ENCODE measurements around the gene STX8.

STX8 gene

DNA sequence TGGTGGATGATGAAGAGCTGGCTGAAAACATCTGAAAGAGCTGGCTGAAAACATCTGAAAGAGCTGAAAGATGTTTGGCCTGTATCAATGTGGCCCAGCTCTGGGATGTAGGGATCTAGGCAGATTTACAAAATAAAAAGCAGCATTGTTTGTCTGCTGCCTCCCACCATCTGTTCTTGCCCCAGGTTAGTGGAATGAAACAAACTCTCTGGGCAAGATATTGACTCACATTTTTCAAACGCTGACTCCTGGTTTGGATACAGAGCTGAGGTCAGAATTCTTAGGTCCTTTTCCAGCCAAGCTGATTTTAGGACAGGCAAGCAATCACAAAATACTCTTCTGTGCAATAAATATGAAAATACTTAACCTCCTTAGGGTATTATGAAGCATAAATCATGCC, 139.0 kb downstream of the STX8 start:
- ATAC-seq = no peak
- no peak for TF ChIP-seq PPARA (CRISPR knock-in tag; IDR thresholded peaks at IDR 0.05; ENCODE audit: borderline replicate concordance)
- TF ChIP-seq, protein P1, sequence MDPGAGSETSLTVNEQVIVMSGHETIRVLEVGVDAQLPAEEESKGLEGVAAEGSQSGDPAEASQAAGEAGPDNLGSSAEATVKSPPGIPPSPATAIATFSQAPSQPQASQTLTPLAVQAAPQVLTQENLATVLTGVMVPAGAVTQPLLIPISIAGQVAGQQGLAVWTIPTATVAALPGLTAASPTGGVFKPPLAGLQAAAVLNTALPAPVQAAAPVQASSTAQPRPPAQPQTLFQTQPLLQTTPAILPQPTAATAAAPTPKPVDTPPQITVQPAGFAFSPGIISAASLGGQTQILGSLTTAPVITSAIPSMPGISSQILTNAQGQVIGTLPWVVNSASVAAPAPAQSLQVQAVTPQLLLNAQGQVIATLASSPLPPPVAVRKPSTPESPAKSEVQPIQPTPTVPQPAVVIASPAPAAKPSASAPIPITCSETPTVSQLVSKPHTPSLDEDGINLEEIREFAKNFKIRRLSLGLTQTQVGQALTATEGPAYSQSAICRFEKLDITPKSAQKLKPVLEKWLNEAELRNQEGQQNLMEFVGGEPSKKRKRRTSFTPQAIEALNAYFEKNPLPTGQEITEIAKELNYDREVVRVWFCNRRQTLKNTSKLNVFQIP (CRISPR knock-in tag; IDR thresholded peaks at IDR 0.05; ENCODE audit: borderline replicate concordance, low read depth) = no peak
- TF ChIP-seq ZFP30 (CRISPR knock-in tag; IDR thresholded peaks at IDR 0.05) = no peak
- TF ChIP-seq CSDC2 (CRISPR knock-in tag; IDR thresholded peaks at IDR 0.05) = no peak
- no peak for TF ChIP-seq SNAI2 (CRISPR knock-in tag; IDR thresholded peaks at IDR 0.05)
- no peak for TF ChIP-seq ZNF8 (CRISPR knock-in tag; IDR thresholded peaks at IDR 0.05)
- no peak for TF ChIP-seq ZNF70 (CRISPR knock-in tag; IDR thresholded peaks at IDR 0.05)
- TF ChIP-seq TOX (CRISPR knock-in tag; IDR thresholded peaks at IDR 0.05; ENCODE audit: borderline replicate concordance) = no peak
- no peak for TF ChIP-seq ISL1 (CRISPR knock-in tag; IDR thresholded peaks at IDR 0.05)
- TF ChIP-seq, protein P2, sequence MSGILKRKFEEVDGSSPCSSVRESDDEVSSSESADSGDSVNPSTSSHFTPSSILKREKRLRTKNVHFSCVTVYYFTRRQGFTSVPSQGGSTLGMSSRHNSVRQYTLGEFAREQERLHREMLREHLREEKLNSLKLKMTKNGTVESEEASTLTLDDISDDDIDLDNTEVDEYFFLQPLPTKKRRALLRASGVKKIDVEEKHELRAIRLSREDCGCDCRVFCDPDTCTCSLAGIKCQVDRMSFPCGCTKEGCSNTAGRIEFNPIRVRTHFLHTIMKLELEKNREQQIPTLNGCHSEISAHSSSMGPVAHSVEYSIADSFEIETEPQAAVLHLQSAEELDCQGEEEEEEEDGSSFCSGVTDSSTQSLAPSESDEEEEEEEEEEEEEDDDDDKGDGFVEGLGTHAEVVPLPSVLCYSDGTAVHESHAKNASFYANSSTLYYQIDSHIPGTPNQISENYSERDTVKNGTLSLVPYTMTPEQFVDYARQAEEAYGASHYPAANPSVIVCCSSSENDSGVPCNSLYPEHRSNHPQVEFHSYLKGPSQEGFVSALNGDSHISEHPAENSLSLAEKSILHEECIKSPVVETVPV (CRISPR knock-in tag; IDR thresholded peaks at IDR 0.05) = no peak
- no peak for TF ChIP-seq GLIS3 (CRISPR knock-in tag; IDR thresholded peaks at IDR 0.05)
- no peak for TF ChIP-seq TCF4 (CRISPR knock-in tag; IDR thresholded peaks at IDR 0.05; ENCODE audit: borderline replicate concordance)
- TF ChIP-seq ZC3H10 (CRISPR knock-in tag; IDR thresholded peaks at IDR 0.05) = no peak
- TF ChIP-seq ARNTL (CRISPR knock-in tag; IDR thresholded peaks at IDR 0.05; ENCODE audit: borderline replicate concordance, low read depth) = no peak
- no peak for TF ChIP-seq BACH2 (CRISPR knock-in tag; IDR thresholded peaks at IDR 0.05; ENCODE audit: borderline replicate concordance)
- TF ChIP-seq OSR1 (CRISPR knock-in tag; IDR thresholded peaks at IDR 0.05) = no peak
- no peak for TF ChIP-seq ZNF565 (CRISPR knock-in tag; conservative IDR thresholded peaks at IDR 0.05; ENCODE audit: low read depth)

DNA sequence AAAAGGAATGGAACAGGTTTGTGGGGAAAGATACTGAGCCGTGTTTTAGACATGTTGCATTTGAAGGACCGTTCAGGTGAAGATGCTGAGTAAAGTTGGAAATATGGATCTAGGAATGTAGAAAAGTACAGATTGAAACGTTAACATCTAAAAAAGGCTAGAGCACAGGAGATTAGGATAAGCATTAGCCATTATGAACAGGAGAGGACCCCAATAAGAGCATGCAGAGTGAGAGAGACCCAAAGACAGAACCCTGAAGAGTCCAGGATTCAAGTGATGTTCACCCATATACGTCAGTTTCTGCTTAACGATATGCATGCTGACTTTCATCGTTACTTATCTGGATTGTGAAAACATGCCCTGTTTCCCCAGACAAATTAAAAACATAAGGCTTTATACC, 140.5 kb downstream of the STX8 start:
- TF ChIP-seq RARB (CRISPR knock-in tag; IDR thresholded peaks at IDR 0.05) (no peak), BACH2 (CRISPR knock-in tag; IDR thresholded peaks at IDR 0.05; ENCODE audit: borderline replicate concordance) (no peak), ESRRG (CRISPR knock-in tag; IDR thresholded peaks at IDR 0.05) (no peak), ZNF70 (CRISPR knock-in tag; IDR thresholded peaks at IDR 0.05) (no peak), ZNF8 (CRISPR knock-in tag; IDR thresholded peaks at IDR 0.05) (no peak), GLIS3 (CRISPR knock-in tag; IDR thresholded peaks at IDR 0.05) (no peak), ZFP30 (CRISPR knock-in tag; IDR thresholded peaks at IDR 0.05) (no peak), ZFP3 (CRISPR knock-in tag; IDR thresholded peaks at IDR 0.05) (no peak), ISL1 (CRISPR knock-in tag; IDR thresholded peaks at IDR 0.05) (no peak), TOX (CRISPR knock-in tag; IDR thresholded peaks at IDR 0.05; ENCODE audit: borderline replicate concordance) (no peak), OSR1 (CRISPR knock-in tag; IDR thresholded peaks at IDR 0.05) (no peak)
- TF ChIP-seq, protein P3, sequence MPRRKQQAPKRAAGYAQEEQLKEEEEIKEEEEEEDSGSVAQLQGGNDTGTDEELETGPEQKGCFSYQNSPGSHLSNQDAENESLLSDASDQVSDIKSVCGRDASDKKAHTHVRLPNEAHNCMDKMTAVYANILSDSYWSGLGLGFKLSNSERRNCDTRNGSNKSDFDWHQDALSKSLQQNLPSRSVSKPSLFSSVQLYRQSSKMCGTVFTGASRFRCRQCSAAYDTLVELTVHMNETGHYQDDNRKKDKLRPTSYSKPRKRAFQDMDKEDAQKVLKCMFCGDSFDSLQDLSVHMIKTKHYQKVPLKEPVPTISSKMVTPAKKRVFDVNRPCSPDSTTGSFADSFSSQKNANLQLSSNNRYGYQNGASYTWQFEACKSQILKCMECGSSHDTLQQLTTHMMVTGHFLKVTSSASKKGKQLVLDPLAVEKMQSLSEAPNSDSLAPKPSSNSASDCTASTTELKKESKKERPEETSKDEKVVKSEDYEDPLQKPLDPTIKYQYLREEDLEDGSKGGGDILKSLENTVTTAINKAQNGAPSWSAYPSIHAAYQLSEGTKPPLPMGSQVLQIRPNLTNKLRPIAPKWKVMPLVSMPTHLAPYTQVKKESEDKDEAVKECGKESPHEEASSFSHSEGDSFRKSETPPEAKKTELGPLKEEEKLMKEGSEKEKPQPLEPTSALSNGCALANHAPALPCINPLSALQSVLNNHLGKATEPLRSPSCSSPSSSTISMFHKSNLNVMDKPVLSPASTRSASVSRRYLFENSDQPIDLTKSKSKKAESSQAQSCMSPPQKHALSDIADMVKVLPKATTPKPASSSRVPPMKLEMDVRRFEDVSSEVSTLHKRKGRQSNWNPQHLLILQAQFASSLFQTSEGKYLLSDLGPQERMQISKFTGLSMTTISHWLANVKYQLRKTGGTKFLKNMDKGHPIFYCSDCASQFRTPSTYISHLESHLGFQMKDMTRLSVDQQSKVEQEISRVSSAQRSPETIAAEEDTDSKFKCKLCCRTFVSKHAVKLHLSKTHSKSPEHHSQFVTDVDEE (CRISPR knock-in tag; IDR thresholded peaks at IDR 0.05) = no peak
- TF ChIP-seq, protein P2 (CRISPR knock-in tag; IDR thresholded peaks at IDR 0.05) = no peak
- TF ChIP-seq, protein P4, sequence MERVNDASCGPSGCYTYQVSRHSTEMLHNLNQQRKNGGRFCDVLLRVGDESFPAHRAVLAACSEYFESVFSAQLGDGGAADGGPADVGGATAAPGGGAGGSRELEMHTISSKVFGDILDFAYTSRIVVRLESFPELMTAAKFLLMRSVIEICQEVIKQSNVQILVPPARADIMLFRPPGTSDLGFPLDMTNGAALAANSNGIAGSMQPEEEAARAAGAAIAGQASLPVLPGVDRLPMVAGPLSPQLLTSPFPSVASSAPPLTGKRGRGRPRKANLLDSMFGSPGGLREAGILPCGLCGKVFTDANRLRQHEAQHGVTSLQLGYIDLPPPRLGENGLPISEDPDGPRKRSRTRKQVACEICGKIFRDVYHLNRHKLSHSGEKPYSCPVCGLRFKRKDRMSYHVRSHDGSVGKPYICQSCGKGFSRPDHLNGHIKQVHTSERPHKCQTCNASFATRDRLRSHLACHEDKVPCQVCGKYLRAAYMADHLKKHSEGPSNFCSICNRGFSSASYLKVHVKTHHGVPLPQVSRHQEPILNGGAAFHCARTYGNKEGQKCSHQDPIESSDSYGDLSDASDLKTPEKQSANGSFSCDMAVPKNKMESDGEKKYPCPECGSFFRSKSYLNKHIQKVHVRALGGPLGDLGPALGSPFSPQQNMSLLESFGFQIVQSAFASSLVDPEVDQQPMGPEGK (CRISPR knock-in tag; IDR thresholded peaks at IDR 0.05; ENCODE audit: borderline replicate concordance) = no peak
- no peak for ATAC-seq
